GM23338 (cell line): ENCODE data around the gene REPS1. TPM values are rescaled to one million over a fixed set of nuclear protein-coding genes. Genes with fewer than 3 reads are reported as not detected.

Experiments
- ATAC-seq: fragments of 200-7000 bp; cut with Tn5 transposase; 3 replicates; pipeline ENCODE4 v1.9.1; 2020
- DNase-seq: peaks from one replicate; pipeline ENCODE4 v3.0.0-alpha.2; 2015; ENCODE audit warnings: low spot score
- H2AFZ ChIP-seq: fragments of 200-600 bp; sonication (generic); 2 replicates; pipeline ENCODE4 v1.8.0; 2016; ENCODE audit warnings: antibody characterized with exemption, mild to moderate bottlenecking, moderate library complexity
- H3F3A ChIP-seq: fragments of 200-600 bp; sonication (generic); replicated peaks from 2 replicates; pipeline ENCODE4 v1.8.0; 2017; ENCODE audit warnings: antibody characterized with exemption, mixed run types, low read depth
- H3K27ac ChIP-seq: fragments of 200-600 bp; sonication (generic); 2 replicates; pipeline ENCODE4 v1.6.1; 2016; ENCODE audit warnings: low read depth
- H3K27me3 ChIP-seq: fragments of 200-600 bp; sonication (generic); 2 replicates; pipeline ENCODE4 v1.8.0; 2016; ENCODE audit warnings: mild to moderate bottlenecking, mixed run types, moderate library complexity; ENCODE audit not compliant: insufficient read depth
- H3K36me3 ChIP-seq: fragments of 200-600 bp; sonication (generic); 2 replicates; pipeline ENCODE4 v1.8.0; 2016; ENCODE audit warnings: mild to moderate bottlenecking; ENCODE audit not compliant: insufficient read depth
- H3K4me1 ChIP-seq: fragments of 200-600 bp; sonication (generic); 2 replicates; pipeline ENCODE4 v1.8.0; 2016; ENCODE audit warnings: mild to moderate bottlenecking, moderate library complexity; ENCODE audit not compliant: insufficient read depth
- H3K4me2 ChIP-seq: fragments of 200-600 bp; sonication (generic); 2 replicates; pipeline ENCODE4 v1.7.1; 2017; ENCODE audit warnings: mixed run types
- H3K4me3 ChIP-seq: fragments of 200-600 bp; sonication (generic); 2 replicates; pipeline ENCODE4 v1.6.1; 2016; ENCODE audit warnings: mixed run types
- H3K79me2 ChIP-seq: fragments of 200-600 bp; sonication (generic); replicated peaks from 2 replicates; pipeline ENCODE4 v1.8.0; 2017; ENCODE audit warnings: mild to moderate bottlenecking; ENCODE audit not compliant: insufficient read depth
- H3K9me2 ChIP-seq: fragments of 200-600 bp; sonication (generic); 2 replicates; pipeline ENCODE4 v1.8.0; 2017; ENCODE audit not compliant: insufficient read depth
- H4K20me1 ChIP-seq: fragments of 200-600 bp; sonication (generic); replicated peaks from 2 replicates; pipeline ENCODE4 v1.8.0; 2017; ENCODE audit warnings: mild to moderate bottlenecking; ENCODE audit not compliant: insufficient read depth
- H3K27ac Mint-ChIP-seq: 2 replicates; pipeline ENCODE4 v1.8.0; 2020; ENCODE audit warnings: inconsistent platforms, mild to moderate bottlenecking, moderate library complexity, mixed read lengths
- H3K27me3 Mint-ChIP-seq: 3 replicates; pipeline ENCODE4 v1.8.0; 2022; ENCODE audit warnings: low read depth, mild to moderate bottlenecking, moderate library complexity, mixed read lengths, inconsistent platforms; ENCODE audit not compliant: insufficient read depth, poor library complexity
- H3K36me3 Mint-ChIP-seq: 3 replicates; pipeline ENCODE4 v1.8.0; 2021; ENCODE audit warnings: low read depth, mild to moderate bottlenecking, inconsistent platforms, moderate library complexity, mixed read lengths
- H3K4me1 Mint-ChIP-seq: 3 replicates; pipeline ENCODE4 v1.8.0; 2020; ENCODE audit warnings: mild to moderate bottlenecking, inconsistent platforms, mixed read lengths
- H3K4me3 Mint-ChIP-seq: 3 replicates; pipeline ENCODE4 v1.8.0; 2021; ENCODE audit warnings: moderate library complexity, mild to moderate bottlenecking, inconsistent platforms, mixed read lengths
- H3K9me3 Mint-ChIP-seq: 3 replicates; pipeline ENCODE4 v1.8.0; 2020; ENCODE audit warnings: moderate library complexity, mild to moderate bottlenecking, inconsistent platforms, mixed read lengths
- CREB1 ChIP-seq: fragments of 250-450 bp; sonication (Bioruptor Pico); IDR thresholded peaks from 2 replicates; pipeline ENCODE4 v1.5.0; 2020; ENCODE audit warnings: low read depth, mild to moderate bottlenecking, moderate library complexity
- JUNB ChIP-seq: IDR thresholded peaks from one replicate; pipeline ENCODE4 v1.6.1; 2016; ENCODE audit warnings: antibody characterized with exemption; ENCODE audit not compliant: unreplicated experiment
- NANOG ChIP-seq: IDR thresholded peaks from 2 replicates; pipeline ENCODE4 v1.6.1; 2016; ENCODE audit warnings: antibody characterized with exemption, borderline replicate concordance
- POLR2AphosphoS5 ChIP-seq: IDR thresholded peaks from 2 replicates; pipeline ENCODE4 v1.6.1; 2016; ENCODE audit warnings: antibody characterized with exemption, low read depth
- STAT1 ChIP-seq: IDR thresholded peaks from one replicate; pipeline ENCODE4 v1.6.1; 2016; ENCODE audit warnings: antibody characterized with exemption; ENCODE audit not compliant: unreplicated experiment
- ZNF331 ChIP-seq: fragments of 250-450 bp; sonication (Bioruptor Pico); IDR thresholded peaks from 2 replicates; pipeline ENCODE4 v1.5.0; 2020; ENCODE audit warnings: low read depth, mild to moderate bottlenecking, moderate library complexity
- polyA plus RNA-seq: library from polyadenylated mRNA; unstranded; fragments of >200 nt; fragmentation: Nextera tagmentation; extraction: Ambion mirVana; gene quantifications from 2 replicates; pipeline ENCODE4 v1.2.1, GENCODE V29; 2016
- total RNA-seq: library from RNA; depleted of rRNA; stranded (reverse); fragments of >200 nt; shearing (Covaris generic); gene quantifications from 2 replicates; pipeline ENCODE4 v1.2.3, GENCODE V29; 2014
- TF ChIP-seq, protein P1 (sequence below): IDR thresholded peaks from 2 replicates; pipeline ENCODE4 v1.6.1; 2016; ENCODE audit warnings: antibody characterized with exemption
- TF ChIP-seq, protein P2 (sequence below): fragments of 250-450 bp; sonication (Bioruptor Pico); IDR thresholded peaks from 2 replicates; pipeline ENCODE4 v1.5.0; 2020; ENCODE audit warnings: mild to moderate bottlenecking, moderate library complexity
- TF ChIP-seq, protein P3 (sequence below): IDR thresholded peaks from one replicate; pipeline ENCODE4 v1.6.1; 2018; ENCODE audit warnings: antibody characterized with exemption; ENCODE audit not compliant: unreplicated experiment

REPS1 gene
- total and polyA plus RNA-seq, 2 experiments from 2014 or later: 46.0 to 65.7 TPM

DNA sequence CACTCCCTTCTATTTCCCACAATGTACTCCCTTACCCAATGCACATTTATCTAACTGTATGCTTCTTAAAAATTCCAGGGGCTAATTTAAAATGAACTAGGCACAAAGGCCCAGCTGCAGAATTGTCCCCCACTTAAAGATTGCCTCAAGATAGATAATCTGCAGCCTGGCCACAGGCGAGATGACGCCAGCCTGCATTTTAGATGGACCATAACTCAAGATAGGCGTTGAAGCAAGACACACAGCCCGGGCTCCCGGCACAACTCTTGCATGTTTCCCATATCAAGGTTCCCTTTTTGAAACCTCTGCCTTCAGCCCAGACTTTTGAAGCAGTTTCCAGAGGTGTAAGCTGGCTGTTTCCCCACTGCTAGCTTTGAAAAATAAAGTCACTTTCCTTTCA, 3.2 kb upstream of the REPS1 start:
- peaks cover 11% of the 10 kb centered on the region for H3K79me2 ChIP-seq
- no peak overlapping the region for H3K27ac ChIP-seq
- H3F3A ChIP-seq: no peaks in the 10 kb centered on the region
- H3K4me3 ChIP-seq: no peak overlapping the region
- ATAC-seq (no peak), DNase-seq (no peak)
- no peak overlapping the region for H2AFZ ChIP-seq
- no peak overlapping the region; the same call in 2 of the 3 replicates for H3K4me3 Mint-ChIP-seq
- H3K4me1 ChIP-seq: peaks cover 21% of the 10 kb centered on the region
- H4K20me1 ChIP-seq: no peaks in the 10 kb centered on the region
- H3K4me2 ChIP-seq: no peak overlapping the region
- H3K27ac Mint-ChIP-seq: peak overlapping the region; percentile 7; the same call in 1 of the 2 replicates
- peaks cover 31% of the 10 kb centered on the region for H3K4me1 Mint-ChIP-seq
- no peaks in the 10 kb centered on the region for H3K36me3 Mint-ChIP-seq
- TF ChIP-seq CREB1: no peak
- TF ChIP-seq POLR2AphosphoS5: no peak
- TF ChIP-seq JUNB: no peak
- no peak for TF ChIP-seq NANOG
- TF ChIP-seq, protein P1, sequence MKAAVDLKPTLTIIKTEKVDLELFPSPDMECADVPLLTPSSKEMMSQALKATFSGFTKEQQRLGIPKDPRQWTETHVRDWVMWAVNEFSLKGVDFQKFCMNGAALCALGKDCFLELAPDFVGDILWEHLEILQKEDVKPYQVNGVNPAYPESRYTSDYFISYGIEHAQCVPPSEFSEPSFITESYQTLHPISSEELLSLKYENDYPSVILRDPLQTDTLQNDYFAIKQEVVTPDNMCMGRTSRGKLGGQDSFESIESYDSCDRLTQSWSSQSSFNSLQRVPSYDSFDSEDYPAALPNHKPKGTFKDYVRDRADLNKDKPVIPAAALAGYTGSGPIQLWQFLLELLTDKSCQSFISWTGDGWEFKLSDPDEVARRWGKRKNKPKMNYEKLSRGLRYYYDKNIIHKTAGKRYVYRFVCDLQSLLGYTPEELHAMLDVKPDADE: no peak
- no peak for TF ChIP-seq STAT1
- TF ChIP-seq, protein P2, sequence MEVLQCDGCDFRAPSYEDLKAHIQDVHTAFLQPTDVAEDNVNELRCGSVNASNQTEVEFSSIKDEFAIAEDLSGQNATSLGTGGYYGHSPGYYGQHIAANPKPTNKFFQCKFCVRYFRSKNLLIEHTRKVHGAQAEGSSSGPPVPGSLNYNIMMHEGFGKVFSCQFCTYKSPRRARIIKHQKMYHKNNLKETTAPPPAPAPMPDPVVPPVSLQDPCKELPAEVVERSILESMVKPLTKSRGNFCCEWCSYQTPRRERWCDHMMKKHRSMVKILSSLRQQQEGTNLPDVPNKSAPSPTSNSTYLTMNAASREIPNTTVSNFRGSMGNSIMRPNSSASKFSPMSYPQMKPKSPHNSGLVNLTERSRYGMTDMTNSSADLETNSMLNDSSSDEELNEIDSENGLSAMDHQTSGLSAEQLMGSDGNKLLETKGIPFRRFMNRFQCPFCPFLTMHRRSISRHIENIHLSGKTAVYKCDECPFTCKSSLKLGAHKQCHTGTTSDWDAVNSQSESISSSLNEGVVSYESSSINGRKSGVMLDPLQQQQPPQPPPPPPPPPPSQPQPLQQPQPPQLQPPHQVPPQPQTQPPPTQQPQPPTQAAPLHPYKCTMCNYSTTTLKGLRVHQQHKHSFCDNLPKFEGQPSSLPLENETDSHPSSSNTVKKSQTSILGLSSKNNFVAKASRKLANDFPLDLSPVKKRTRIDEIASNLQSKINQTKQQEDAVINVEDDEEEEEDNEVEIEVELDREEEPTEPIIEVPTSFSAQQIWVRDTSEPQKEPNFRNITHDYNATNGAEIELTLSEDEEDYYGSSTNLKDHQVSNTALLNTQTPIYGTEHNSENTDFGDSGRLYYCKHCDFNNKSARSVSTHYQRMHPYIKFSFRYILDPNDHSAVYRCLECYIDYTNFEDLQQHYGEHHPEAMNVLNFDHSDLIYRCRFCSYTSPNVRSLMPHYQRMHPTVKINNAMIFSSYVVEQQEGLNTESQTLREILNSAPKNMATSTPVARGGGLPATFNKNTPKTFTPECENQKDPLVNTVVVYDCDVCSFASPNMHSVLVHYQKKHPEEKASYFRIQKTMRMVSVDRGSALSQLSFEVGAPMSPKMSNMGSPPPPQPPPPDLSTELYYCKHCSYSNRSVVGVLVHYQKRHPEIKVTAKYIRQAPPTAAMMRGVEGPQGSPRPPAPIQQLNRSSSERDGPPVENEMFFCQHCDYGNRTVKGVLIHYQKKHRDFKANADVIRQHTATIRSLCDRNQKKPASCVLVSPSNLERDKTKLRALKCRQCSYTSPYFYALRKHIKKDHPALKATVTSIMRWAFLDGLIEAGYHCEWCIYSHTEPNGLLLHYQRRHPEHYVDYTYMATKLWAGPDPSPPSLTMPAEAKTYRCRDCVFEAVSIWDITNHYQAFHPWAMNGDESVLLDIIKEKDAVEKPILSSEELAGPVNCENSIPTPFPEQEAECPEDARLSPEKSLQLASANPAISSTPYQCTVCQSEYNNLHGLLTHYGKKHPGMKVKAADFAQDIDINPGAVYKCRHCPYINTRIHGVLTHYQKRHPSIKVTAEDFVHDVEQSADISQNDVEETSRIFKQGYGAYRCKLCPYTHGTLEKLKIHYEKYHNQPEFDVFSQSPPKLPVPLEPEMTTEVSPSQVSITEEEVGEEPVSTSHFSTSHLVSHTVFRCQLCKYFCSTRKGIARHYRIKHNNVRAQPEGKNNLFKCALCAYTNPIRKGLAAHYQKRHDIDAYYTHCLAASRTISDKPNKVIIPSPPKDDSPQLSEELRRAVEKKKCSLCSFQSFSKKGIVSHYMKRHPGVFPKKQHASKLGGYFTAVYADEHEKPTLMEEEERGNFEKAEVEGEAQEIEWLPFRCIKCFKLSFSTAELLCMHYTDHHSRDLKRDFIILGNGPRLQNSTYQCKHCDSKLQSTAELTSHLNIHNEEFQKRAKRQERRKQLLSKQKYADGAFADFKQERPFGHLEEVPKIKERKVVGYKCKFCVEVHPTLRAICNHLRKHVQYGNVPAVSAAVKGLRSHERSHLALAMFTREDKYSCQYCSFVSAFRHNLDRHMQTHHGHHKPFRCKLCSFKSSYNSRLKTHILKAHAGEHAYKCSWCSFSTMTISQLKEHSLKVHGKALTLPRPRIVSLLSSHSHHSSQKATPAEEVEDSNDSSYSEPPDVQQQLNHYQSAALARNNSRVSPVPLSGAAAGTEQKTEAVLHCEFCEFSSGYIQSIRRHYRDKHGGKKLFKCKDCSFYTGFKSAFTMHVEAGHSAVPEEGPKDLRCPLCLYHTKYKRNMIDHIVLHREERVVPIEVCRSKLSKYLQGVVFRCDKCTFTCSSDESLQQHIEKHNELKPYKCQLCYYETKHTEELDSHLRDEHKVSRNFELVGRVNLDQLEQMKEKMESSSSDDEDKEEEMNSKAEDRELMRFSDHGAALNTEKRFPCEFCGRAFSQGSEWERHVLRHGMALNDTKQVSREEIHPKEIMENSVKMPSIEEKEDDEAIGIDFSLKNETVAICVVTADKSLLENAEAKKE (CRISPR knock-in tag): no peak
- TF ChIP-seq, protein P3, sequence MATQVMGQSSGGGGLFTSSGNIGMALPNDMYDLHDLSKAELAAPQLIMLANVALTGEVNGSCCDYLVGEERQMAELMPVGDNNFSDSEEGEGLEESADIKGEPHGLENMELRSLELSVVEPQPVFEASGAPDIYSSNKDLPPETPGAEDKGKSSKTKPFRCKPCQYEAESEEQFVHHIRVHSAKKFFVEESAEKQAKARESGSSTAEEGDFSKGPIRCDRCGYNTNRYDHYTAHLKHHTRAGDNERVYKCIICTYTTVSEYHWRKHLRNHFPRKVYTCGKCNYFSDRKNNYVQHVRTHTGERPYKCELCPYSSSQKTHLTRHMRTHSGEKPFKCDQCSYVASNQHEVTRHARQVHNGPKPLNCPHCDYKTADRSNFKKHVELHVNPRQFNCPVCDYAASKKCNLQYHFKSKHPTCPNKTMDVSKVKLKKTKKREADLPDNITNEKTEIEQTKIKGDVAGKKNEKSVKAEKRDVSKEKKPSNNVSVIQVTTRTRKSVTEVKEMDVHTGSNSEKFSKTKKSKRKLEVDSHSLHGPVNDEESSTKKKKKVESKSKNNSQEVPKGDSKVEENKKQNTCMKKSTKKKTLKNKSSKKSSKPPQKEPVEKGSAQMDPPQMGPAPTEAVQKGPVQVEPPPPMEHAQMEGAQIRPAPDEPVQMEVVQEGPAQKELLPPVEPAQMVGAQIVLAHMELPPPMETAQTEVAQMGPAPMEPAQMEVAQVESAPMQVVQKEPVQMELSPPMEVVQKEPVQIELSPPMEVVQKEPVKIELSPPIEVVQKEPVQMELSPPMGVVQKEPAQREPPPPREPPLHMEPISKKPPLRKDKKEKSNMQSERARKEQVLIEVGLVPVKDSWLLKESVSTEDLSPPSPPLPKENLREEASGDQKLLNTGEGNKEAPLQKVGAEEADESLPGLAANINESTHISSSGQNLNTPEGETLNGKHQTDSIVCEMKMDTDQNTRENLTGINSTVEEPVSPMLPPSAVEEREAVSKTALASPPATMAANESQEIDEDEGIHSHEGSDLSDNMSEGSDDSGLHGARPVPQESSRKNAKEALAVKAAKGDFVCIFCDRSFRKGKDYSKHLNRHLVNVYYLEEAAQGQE: no peak
- no peak for TF ChIP-seq ZNF331 (CRISPR knock-in tag)
- H3K27me3 ChIP-seq: no peaks in the 10 kb centered on the region
- H3K9me2 ChIP-seq: peaks cover 5% of the 10 kb centered on the region; the same call in 1 of the 2 replicates
- H3K27me3 Mint-ChIP-seq: peaks cover 10% of the 10 kb centered on the region
- no peaks in the 10 kb centered on the region for H3K9me3 Mint-ChIP-seq
- H3K36me3 ChIP-seq: no peaks in the 10 kb centered on the region
